NCI-H1436 treated with DMSO at 0.1 percent for 48 hours (cell line): ENCODE results near the gene ZNF512B.
"Not testable (repeated sequence)": the region's sequence is repeated elsewhere in the genome, so short reads cannot be mapped to it uniquely, and the experiment has no call there.

Experiments
- DNase-seq: peaks from one replicate; lab custom pipeline; 2025; lab: John Stamatoyannopoulos, UW

ZNF512B gene

GRCh38 chr20:63934271-63935068 is 35.3 kb downstream of the ZNF512B start:
- DNase-seq: no peak

- no peak for DNase-seq
These were observed 36.1 kb downstream of the ZNF512B start for GRCh38 chr20:63933646-63934045.

DNA sequence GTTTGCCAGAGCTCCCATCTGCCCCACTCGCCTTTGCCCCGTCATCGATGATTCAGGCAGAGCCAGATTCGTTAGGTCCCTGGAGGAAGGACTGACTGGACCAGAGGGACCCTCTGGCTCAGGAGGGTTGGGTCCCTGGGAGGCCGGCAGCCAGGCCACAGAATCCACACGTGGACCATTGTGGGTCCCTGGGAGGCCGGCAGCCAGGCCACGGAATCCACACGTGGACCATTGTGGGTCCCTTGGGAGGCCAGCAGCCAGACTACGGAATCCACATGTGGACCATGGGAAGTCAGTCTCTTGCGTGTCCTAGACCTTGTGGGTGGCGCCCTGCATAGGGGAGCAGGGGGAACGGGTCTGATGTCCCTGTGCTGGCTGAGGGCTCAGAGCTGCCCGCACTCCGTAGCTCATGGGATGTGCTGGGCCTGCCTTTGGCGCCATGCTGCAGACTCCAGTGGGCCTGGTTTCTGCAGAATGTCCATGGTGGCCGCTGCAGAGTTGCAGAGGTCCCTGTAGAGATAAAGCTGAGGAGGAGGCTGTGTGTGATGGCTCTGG is 37.0 kb downstream of the ZNF512B start:
- no peak for DNase-seq

GRCh38 chr20:63931735-63932134 is 38.0 kb downstream of the ZNF512B start:
- no peak for DNase-seq

- DNase-seq: no peak
These were observed 38.7 kb downstream of the ZNF512B start for GRCh38 chr20:63930971-63931553.

- not testable (repeated sequence) for DNase-seq
These were observed 40.3 kb downstream of the ZNF512B start for GRCh38 chr20:63929473-63929883.

DNA sequence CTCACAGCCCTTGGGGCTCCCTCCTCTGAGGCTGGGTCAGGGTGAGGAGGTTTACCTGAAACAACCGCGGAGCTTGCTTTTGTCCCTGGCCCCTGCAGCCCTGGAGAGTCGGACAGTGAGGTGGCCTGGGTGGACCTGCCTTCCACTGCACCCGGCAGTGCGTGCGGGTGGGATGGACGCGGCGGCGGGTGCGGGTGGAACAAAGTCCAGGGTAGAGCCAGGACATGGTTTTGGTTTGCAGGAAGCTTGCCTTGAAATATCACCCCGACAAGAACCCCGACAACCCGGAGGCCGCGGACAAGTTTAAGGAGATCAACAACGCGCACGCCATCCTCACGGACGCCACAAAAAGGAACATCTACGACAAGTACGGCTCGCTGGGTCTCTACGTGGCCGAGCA is 40.7 kb downstream of the ZNF512B start:
- DNase-seq: no peak

GRCh38 chr20:63926298-63926697 is 43.4 kb downstream of the ZNF512B start:
- DNase-seq: no peak

DNA sequence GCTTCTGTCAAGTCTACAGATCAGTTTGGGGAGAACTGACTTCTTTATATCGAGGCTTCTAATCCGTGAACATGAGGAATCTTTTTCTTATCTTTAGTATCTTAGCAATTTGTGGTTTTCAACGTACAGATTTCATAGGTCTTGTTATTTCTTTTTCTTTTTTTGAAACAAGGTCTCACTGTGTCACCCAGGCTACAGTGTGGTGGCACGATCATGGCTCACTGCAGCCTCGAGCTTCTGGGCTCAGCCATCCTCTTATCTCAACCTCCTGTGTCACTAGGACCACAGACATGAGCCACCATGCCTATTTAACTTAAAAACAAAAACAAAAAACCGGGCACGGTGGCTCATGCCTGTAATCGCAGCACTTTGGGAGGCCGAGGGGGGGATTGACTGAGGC is 45.5 kb downstream of the ZNF512B start:
- DNase-seq: no peak

DNA sequence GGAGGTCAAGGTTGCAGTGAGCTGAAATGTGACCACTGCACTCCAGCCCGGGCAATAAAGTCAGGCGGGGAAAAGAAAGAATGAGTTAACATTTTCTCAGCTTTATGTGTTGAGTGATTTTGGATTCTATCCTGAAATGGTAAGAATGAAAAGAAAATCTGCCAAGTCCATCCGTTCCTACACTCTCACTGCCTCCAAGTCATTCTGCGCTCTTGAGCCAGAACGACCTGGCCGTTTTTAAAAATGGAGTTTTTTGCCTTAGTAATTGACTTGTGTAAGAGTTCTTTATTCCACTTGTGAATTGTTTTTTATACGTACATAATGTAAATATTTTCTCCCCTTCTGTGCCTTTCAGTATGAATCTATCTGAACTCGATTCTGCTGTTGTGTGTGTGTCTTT is 46.1 kb downstream of the ZNF512B start:
- DNase-seq: no peak

- DNase-seq: no peak
These were observed 49.5 kb downstream of the ZNF512B start for GRCh38 chr20:63920226-63920625.

DNA sequence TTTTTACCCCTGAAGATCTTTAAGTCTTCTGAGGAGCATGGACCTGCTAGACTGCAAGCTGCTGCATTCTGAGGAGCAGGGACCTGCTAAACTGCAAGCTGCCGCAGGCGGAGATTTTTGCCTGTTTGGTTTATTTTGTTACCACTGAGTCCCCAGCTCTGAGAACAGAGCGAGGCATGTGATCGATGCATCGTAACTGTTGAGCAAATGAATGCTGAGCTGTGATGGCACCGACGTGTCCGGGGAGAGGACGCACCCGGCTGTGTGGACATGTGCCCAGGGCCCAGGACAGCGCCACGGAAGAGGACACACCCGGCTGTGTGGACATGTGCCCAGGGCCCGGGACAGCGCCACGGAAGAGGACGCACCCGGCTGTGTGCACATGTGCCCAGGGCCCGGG is 50.6 kb downstream of the ZNF512B start:
- no peak for DNase-seq

GRCh38 chr20:63917811-63918210 is 51.9 kb downstream of the ZNF512B start:
- no peak for DNase-seq

DNA sequence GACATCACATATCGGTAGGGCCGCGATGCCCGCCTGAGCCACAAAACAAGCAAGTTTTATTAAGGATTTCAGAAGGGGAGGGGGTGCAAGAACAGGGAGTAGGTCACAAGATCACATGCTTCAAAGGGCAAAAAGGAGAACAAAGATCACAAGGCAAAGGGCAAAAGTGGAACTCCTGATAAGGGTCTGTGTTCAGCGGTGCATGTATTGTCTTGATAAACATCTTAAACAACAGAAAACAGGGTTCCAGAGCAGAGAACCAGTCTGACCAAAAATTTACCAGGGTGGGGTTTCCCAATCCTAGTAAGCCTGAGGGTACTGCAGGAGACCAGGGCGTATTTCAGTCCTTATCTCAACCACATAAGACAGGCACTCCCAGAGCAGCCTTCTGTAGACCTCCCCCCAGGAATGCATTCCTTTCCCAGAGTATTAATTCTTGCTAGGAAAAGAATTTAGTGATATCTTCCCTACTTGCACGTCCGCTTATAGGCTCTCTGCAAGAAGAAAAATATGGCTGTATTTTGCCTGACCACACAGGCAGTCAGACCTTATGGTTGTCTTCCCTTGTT is 53.3 kb downstream of the ZNF512B start:
- DNase-seq: not testable (repeated sequence)

GRCh38 chr20:63915471-63915870 is 54.3 kb downstream of the ZNF512B start:
- DNase-seq: no peak

- no peak for DNase-seq
These were observed 56.0 kb downstream of the ZNF512B start for GRCh38 chr20:63913768-63914167.

DNA sequence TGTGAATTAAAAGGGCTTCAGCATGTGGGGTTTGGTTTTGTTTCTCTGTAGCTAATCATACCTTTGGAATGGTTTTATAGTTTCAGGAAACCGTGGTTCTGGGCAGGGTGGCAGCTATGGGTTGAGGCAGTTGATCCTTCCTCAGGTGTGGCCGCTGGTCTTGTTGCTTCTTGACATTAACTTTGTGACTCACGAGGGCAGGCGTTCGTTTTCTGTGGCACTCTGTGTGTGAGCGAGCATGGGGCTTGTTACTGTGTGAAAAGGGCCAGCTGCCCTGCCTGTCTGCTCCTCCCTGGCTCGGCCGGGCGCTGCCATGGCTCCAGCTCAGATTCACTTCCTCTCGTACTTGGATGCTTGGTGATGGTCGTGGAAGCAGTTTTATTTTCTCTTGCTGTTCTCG is 58.6 kb downstream of the ZNF512B start:
- DNase-seq: no peak

GRCh38 chr20:63908008-63908682 is 61.6 kb downstream of the ZNF512B start:
- DNase-seq: no peak
